ENCODE data around the gene GTF3A. TPM values are rescaled to one million over a fixed set of nuclear protein-coding genes. Genes with fewer than 3 reads are reported as not detected.
"Not testable (repeated sequence)": the region's sequence is repeated elsewhere in the genome, so short reads cannot be mapped to it uniquely, and the experiment has no call there.

GTF3A gene
- total RNA-seq, 4 donors from 2014 or later: 82.5 to 93.1 (median 89.2) TPM

GRCh38 chr13:27389891-27390290, 34.5 kb upstream of the GTF3A start:
- Histone ChIP-seq H3K4me1 (no peaks in the 10 kb centered on the region), H3K4me3 (no peak overlapping the region), H3K36me3 (no peaks in the 10 kb centered on the region), H3K27ac (no peak overlapping the region), H3K27me3 (peaks cover 2% of the 10 kb centered on the region), H3K9me3 (no peaks in the 10 kb centered on the region)
- no peak for TF ChIP-seq POLR2AphosphoS5 (IDR thresholded peaks at IDR 0.05)
- TF ChIP-seq EP300 (IDR thresholded peaks at IDR 0.05): no peak
- TF ChIP-seq, protein P1, sequence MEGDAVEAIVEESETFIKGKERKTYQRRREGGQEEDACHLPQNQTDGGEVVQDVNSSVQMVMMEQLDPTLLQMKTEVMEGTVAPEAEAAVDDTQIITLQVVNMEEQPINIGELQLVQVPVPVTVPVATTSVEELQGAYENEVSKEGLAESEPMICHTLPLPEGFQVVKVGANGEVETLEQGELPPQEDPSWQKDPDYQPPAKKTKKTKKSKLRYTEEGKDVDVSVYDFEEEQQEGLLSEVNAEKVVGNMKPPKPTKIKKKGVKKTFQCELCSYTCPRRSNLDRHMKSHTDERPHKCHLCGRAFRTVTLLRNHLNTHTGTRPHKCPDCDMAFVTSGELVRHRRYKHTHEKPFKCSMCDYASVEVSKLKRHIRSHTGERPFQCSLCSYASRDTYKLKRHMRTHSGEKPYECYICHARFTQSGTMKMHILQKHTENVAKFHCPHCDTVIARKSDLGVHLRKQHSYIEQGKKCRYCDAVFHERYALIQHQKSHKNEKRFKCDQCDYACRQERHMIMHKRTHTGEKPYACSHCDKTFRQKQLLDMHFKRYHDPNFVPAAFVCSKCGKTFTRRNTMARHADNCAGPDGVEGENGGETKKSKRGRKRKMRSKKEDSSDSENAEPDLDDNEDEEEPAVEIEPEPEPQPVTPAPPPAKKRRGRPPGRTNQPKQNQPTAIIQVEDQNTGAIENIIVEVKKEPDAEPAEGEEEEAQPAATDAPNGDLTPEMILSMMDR (IDR thresholded peaks at IDR 0.05): no peak
- no peak for TF ChIP-seq POLR2A (IDR thresholded peaks at IDR 0.05)
- WGBS: 72% methylated on average over 7 of the region's 7 CpGs
- no peak for DNase-seq (ENCODE audit: low spot score in 2 of 2)

DNA sequence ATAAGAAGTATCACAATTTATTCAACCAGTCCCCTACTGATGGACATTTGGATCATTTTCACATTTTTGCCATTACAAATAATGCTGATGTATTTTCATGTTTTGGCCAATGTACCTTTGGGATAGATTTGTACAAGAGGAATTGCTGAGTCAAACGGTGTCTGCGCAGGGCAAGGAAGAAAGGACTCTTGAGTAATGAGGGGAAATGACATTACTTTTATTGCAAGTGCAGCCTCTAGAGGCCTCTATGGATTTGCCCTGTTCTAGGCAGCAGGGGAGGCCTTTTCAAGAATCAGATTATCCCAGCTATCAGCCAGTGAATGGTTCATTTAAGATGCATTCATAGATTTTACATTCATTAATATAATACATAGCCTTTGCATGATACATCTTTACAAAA, 32.9 kb upstream of the GTF3A start:
- Histone ChIP-seq H3K36me3 (no peaks in the 10 kb centered on the region), H3K4me3 (no peak overlapping the region), H3K27me3 (peaks cover 10% of the 10 kb centered on the region), H3K9me3 (no peaks in the 10 kb centered on the region), H3K4me1 (no peaks in the 10 kb centered on the region), H3K27ac (no peak overlapping the region)
- TF ChIP-seq EP300 (IDR thresholded peaks at IDR 0.05) (no peak), POLR2A (IDR thresholded peaks at IDR 0.05) (no peak), POLR2AphosphoS5 (IDR thresholded peaks at IDR 0.05) (no peak)
- TF ChIP-seq, protein P1 (IDR thresholded peaks at IDR 0.05): no peak
- DNase-seq (ENCODE audit: low spot score in 2 of 2): no peak
- WGBS: 61% methylated on average over 2 of the region's 2 CpGs

DNA sequence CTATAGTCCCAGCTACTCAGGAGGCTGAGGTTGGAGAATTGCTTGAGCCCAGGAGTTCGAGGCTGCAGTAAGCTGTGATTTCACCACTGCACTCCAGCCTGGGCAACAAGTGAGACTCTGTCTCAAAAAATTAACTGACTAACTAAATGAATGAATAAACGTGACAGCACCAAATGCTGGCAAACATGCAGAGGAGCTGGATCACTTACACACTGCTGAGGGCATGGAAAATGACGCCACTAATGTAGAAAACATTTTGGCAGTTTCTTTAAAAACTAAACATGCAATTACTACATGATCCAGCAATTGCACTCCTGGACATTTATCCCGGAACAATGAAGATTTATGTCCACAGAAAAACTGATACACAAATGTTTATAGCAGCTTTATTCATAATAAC, 31.3 kb upstream of the GTF3A start:
- Histone ChIP-seq H3K4me3 (no peak overlapping the region), H3K4me1 (no peaks in the 10 kb centered on the region), H3K27me3 (peaks cover 10% of the 10 kb centered on the region), H3K36me3 (no peaks in the 10 kb centered on the region), H3K9me3 (no peaks in the 10 kb centered on the region), H3K27ac (no peak overlapping the region)
- DNase-seq (ENCODE audit: low spot score in 2 of 2): no peak
- TF ChIP-seq POLR2AphosphoS5 (IDR thresholded peaks at IDR 0.05): no peak
- TF ChIP-seq, protein P1 (IDR thresholded peaks at IDR 0.05): no peak
- WGBS: 50% methylated on average over 4 of the region's 4 CpGs

DNA sequence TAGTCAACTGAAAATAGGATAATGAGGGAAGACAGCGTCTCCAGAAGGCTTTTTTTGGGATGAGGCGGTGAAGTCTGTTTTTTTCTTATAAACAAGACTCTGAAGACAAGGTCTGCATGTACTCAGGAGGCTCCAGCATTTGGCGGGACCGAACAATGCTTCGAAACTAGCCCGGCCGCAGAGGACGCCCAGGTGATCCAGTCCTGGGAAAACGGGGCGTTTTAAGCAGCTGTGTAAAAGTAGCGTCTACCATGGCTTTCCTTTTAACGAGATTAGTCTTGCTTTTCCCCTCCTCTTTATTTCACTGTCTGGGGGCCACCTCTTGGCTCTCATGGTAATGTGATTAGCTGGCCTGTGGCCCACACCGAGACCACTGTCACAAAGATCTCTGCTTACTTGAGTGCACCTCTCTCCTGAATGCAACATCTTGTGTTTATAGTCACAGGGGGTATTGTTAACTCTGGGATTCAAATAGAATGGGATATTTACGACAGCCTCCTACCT, 29.4 kb upstream of the GTF3A start:
- no peak for DNase-seq (ENCODE audit: low spot score in 2 of 2)
- Histone ChIP-seq H3K4me3 (no peak overlapping the region), H3K27ac (no peak overlapping the region), H3K4me1 (no peaks in the 10 kb centered on the region), H3K36me3 (no peaks in the 10 kb centered on the region), H3K27me3 (peaks cover 10% of the 10 kb centered on the region), H3K9me3 (no peaks in the 10 kb centered on the region)
- no peak for TF ChIP-seq POLR2A (IDR thresholded peaks at IDR 0.05)
- 58% methylated on average over 14 of the region's 14 CpGs for WGBS

- no peak for DNase-seq (ENCODE audit: low spot score in 2 of 2)
- TF ChIP-seq POLR2A (IDR thresholded peaks at IDR 0.05) (no peak), EP300 (IDR thresholded peaks at IDR 0.05) (no peak), POLR2AphosphoS5 (IDR thresholded peaks at IDR 0.05) (no peak)
- TF ChIP-seq, protein P1 (IDR thresholded peaks at IDR 0.05): no peak
- WGBS: 84% methylated on average over 7 of the region's 7 CpGs
- Histone ChIP-seq H3K4me3 (no peak overlapping the region), H3K36me3 (no peaks in the 10 kb centered on the region), H3K27me3 (peaks cover 10% of the 10 kb centered on the region), H3K4me1 (peaks cover 7% of the 10 kb centered on the region), H3K27ac (no peak overlapping the region), H3K9me3 (no peaks in the 10 kb centered on the region)
Observed at GRCh38 chr13:27396252-27396846, 28.1 kb upstream of the GTF3A start.

DNA sequence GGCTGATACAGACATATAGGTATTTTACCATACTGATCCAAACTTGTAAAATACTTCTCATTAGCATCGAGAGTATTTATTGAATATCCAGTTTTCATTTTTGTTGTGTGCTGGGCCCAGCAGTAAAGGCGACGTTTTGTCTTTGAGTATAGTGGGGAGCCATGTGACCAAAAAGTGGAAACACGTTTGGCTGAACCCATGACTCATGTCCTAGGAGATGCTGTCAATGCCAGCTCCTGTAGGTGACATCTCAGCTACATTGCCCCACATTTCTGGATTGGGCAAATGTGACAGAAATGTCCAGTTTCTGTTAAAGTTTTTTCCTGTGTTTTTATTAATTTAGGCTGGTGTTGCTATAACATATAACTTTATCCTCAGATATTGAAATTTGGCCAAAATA, 26.1 kb upstream of the GTF3A start:
- H3K4me1 ChIP-seq: peaks cover 13% of the 10 kb centered on the region
- H3K9me3 ChIP-seq: no peaks in the 10 kb centered on the region
- no peak overlapping the region for H3K27ac ChIP-seq
- DNase-seq (ENCODE audit: low spot score in 2 of 2): no peak
- 67% methylated on average over 4 of the region's 4 CpGs for WGBS
- no peak overlapping the region for H3K4me3 ChIP-seq
- no peaks in the 10 kb centered on the region for H3K36me3 ChIP-seq
- TF ChIP-seq, protein P1 (IDR thresholded peaks at IDR 0.05): no peak
- TF ChIP-seq POLR2A (IDR thresholded peaks at IDR 0.05): no peak
- no peak for TF ChIP-seq POLR2AphosphoS5 (IDR thresholded peaks at IDR 0.05)
- TF ChIP-seq EP300 (IDR thresholded peaks at IDR 0.05): no peak
- peaks cover 10% of the 10 kb centered on the region for H3K27me3 ChIP-seq

DNA sequence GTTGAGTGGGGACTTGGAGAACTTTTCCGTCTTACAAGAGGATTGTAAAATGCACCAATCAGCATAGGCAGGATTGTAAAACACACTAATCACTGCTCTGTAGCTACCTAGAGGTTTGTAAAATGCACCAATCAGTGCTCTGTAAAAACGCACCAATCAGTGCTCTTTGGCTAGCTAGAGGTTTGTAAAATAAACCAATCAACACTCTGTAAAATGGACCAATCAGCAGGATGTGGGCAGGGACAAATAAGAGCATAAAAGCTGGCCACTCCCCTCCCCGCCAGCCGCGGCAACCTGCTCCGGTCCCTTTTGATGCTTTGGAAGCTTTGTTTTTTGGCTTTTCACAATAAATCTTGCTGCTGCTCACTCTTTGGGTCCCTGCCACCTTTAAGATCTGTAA, 24.0 kb upstream of the GTF3A start:
- 77% methylated on average over 6 of the region's 6 CpGs for WGBS
- H3K9me3 ChIP-seq; H3K27me3 ChIP-seq; H3K4me3 ChIP-seq; DNase-seq (ENCODE audit: low spot score in 2 of 2); H3K27ac ChIP-seq; H3K36me3 ChIP-seq: not testable (repeated sequence)
- peaks cover 21% of the 10 kb centered on the region for H3K4me1 ChIP-seq
